Ovary (tissue), 3 donors: Measurements from ENCODE around the gene D2HGDH.

Source experiments
- EP300 ChIP-seq: sonication (generic); formaldehyde crosslinking; IDR thresholded peaks from one replicate; pipeline ENCODE4 v1.6.1; 2017; ENCODE audit warnings: antibody characterized with exemption
- TF ChIP-seq, protein P1 (sequence below), 3 donors: fragments of 450-650 bp in 2 of 3; fragments of 200-600 bp in 1 of 3; IDR thresholded peaks; one replicate each; pipeline versions ENCODE4 v1.5.1 to v1.8.0; 2016 to 2022; ENCODE audit warnings: antibody characterized with exemption in 3 of 3, mild to moderate bottlenecking in 1 of 3
- donor health status: DM: no; HTN: no; CAD: no.

GRCh38 chr2:241768850-241769249, 34.4 kb downstream of the D2HGDH start:
- TF ChIP-seq, protein P1, sequence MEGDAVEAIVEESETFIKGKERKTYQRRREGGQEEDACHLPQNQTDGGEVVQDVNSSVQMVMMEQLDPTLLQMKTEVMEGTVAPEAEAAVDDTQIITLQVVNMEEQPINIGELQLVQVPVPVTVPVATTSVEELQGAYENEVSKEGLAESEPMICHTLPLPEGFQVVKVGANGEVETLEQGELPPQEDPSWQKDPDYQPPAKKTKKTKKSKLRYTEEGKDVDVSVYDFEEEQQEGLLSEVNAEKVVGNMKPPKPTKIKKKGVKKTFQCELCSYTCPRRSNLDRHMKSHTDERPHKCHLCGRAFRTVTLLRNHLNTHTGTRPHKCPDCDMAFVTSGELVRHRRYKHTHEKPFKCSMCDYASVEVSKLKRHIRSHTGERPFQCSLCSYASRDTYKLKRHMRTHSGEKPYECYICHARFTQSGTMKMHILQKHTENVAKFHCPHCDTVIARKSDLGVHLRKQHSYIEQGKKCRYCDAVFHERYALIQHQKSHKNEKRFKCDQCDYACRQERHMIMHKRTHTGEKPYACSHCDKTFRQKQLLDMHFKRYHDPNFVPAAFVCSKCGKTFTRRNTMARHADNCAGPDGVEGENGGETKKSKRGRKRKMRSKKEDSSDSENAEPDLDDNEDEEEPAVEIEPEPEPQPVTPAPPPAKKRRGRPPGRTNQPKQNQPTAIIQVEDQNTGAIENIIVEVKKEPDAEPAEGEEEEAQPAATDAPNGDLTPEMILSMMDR (IDR thresholded peaks at IDR 0.05), result no peak
- TF ChIP-seq EP300, result no peak
